H9 (cell line): ENCODE results near the gene IGFBP4. TPM values are rescaled to one million over a fixed set of nuclear protein-coding genes. Genes with fewer than 3 reads are reported as not detected.

ENCODE experiments used
- DNase-seq: peaks from one replicate; pipeline ENCODE4 v3.0.0-alpha.2; 2017
- H2AFZ ChIP-seq: one replicate; pipeline ENCODE4 v1.6.1; 2013; ENCODE audit warnings: mild to moderate bottlenecking, low read length, control low read depth, moderate library complexity
- H2AK5ac ChIP-seq: 2 replicates; pipeline ENCODE4 v1.6.1; 2013; ENCODE audit warnings: low read length, control low read depth, mixed read lengths; ENCODE audit not compliant: insufficient read length
- H2BK120ac ChIP-seq: one replicate; pipeline ENCODE4 v1.6.1; 2013; ENCODE audit warnings: low read depth, mild to moderate bottlenecking, low read length, control low read depth, inconsistent platforms; ENCODE audit not compliant: poor library complexity, severe bottlenecking
- H2BK12ac ChIP-seq: 2 replicates; pipeline ENCODE4 v1.6.1; 2013; ENCODE audit warnings: low read length, control low read depth, mixed read lengths, low read depth; ENCODE audit not compliant: insufficient read length
- H2BK15ac ChIP-seq: 2 replicates; pipeline ENCODE4 v1.6.1; 2013; ENCODE audit warnings: low read depth, low read length, control low read depth
- H2BK20ac ChIP-seq: one replicate; pipeline ENCODE4 v1.6.1; 2013; ENCODE audit warnings: low read depth, mild to moderate bottlenecking, low read length, control low read depth, inconsistent platforms; ENCODE audit not compliant: poor library complexity, severe bottlenecking
- H2BK5ac ChIP-seq: 2 replicates; pipeline ENCODE4 v1.6.1; 2013; ENCODE audit warnings: low read length, control low read depth, mixed read lengths; ENCODE audit not compliant: insufficient read length
- H3K14ac ChIP-seq: 2 replicates; pipeline ENCODE4 v1.6.1; 2013; ENCODE audit warnings: low read length, control low read depth; ENCODE audit not compliant: insufficient read depth
- H3K18ac ChIP-seq: 2 replicates; pipeline ENCODE4 v1.6.1; 2013; ENCODE audit warnings: low read depth, mild to moderate bottlenecking, mixed read lengths, low read length, control low read depth; ENCODE audit not compliant: insufficient read length
- H3K23ac ChIP-seq: 2 replicates; pipeline ENCODE4 v1.6.1; 2013; ENCODE audit warnings: low read length, control low read depth, mixed read lengths, low read depth; ENCODE audit not compliant: insufficient read length
- H3K23me2 ChIP-seq: 2 replicates; pipeline ENCODE4 v1.6.1; 2013; ENCODE audit warnings: low read depth, mild to moderate bottlenecking, mixed read lengths, low read length, control low read depth; ENCODE audit not compliant: insufficient read length, poor library complexity, severe bottlenecking
- H3K27ac ChIP-seq: 2 replicates; pipeline ENCODE4 v1.5.1; 2013; ENCODE audit warnings: low read length, control low read depth, mixed read lengths, low read depth; ENCODE audit not compliant: insufficient read length
- H3K27me3 ChIP-seq: 2 replicates; pipeline ENCODE4 v1.6.1; 2013; ENCODE audit warnings: low read length, control low read depth, inconsistent platforms; ENCODE audit not compliant: insufficient read depth
- H3K4ac ChIP-seq: 2 replicates; pipeline ENCODE4 v1.6.1; 2013; ENCODE audit warnings: low read depth, mild to moderate bottlenecking, control low read depth, inconsistent platforms, low read length, moderate library complexity
- H3K4me1 ChIP-seq: 2 replicates; pipeline ENCODE4 v1.6.1; 2013; ENCODE audit warnings: low read length, control low read depth, inconsistent platforms; ENCODE audit not compliant: insufficient read depth
- H3K4me2 ChIP-seq: 2 replicates; pipeline ENCODE4 v1.6.1; 2013; ENCODE audit warnings: low read length, control low read depth, mixed read lengths; ENCODE audit not compliant: insufficient read length, insufficient read depth
- H3K56ac ChIP-seq: 2 replicates; pipeline ENCODE4 v1.6.1; 2013; ENCODE audit warnings: low read depth, mild to moderate bottlenecking, mixed read lengths, low read length, control low read depth; ENCODE audit not compliant: insufficient read length
- H3K79me1 ChIP-seq: 2 replicates; pipeline ENCODE4 v1.6.1; 2013; ENCODE audit warnings: low read depth, mild to moderate bottlenecking, moderate library complexity, low read length, control low read depth, inconsistent platforms; ENCODE audit not compliant: insufficient read depth, poor library complexity, severe bottlenecking
- H3K79me2 ChIP-seq: 2 replicates; pipeline ENCODE4 v1.6.1; 2013; ENCODE audit warnings: low read length, control low read depth, inconsistent platforms; ENCODE audit not compliant: insufficient read depth
- H3K9ac ChIP-seq: 2 replicates; pipeline ENCODE4 v1.6.1; 2013; ENCODE audit warnings: low read length, control low read depth, mixed read lengths; ENCODE audit not compliant: insufficient read length; ENCODE audit errors: extremely low read depth
- H3K9me3 ChIP-seq: one replicate; pipeline ENCODE4 v1.6.1; 2013; ENCODE audit warnings: low read depth, low read length, inconsistent platforms; ENCODE audit not compliant: control insufficient read depth
- H3T11ph ChIP-seq: one replicate; pipeline ENCODE4 v1.6.1; 2013; ENCODE audit warnings: mild to moderate bottlenecking, low read length, control low read depth, inconsistent platforms
- H4K20me1 ChIP-seq: one replicate; pipeline ENCODE4 v1.6.1; 2013; ENCODE audit not compliant: control insufficient read depth, insufficient read length, insufficient read depth
- H4K5ac ChIP-seq: 2 replicates; pipeline ENCODE4 v1.6.1; 2013; ENCODE audit warnings: low read depth, mild to moderate bottlenecking, mixed read lengths, low read length, control low read depth; ENCODE audit not compliant: insufficient read length
- H4K8ac ChIP-seq: replicated peaks from 2 replicates; pipeline ENCODE4 v1.6.1; 2013; ENCODE audit warnings: low read length, control low read depth, mixed read lengths, low read depth; ENCODE audit not compliant: insufficient read length
- H4K91ac ChIP-seq: 2 replicates; pipeline ENCODE4 v1.6.1; 2013; ENCODE audit warnings: low read depth, mild to moderate bottlenecking, moderate library complexity, mixed read lengths, low read length, control low read depth; ENCODE audit not compliant: insufficient read length
- H3K27ac Mint-ChIP-seq, 3 experiments: 2 replicates in 2 of 3; 3 replicates in 1 of 3; pipeline ENCODE4 v1.8.0; 2020 to 2021; ENCODE audit warnings: mixed read lengths in 3 of 3, mild to moderate bottlenecking in 1 of 3, moderate library complexity in 1 of 3
- H3K27me3 Mint-ChIP-seq: 2 replicates; pipeline ENCODE4 v1.8.0; 2021; ENCODE audit warnings: low read depth, mild to moderate bottlenecking, moderate library complexity, mixed read lengths
- H3K36me3 Mint-ChIP-seq, 3 experiments: 2 replicates in 2 of 3; 3 replicates in 1 of 3; pipeline ENCODE4 v1.8.0; 2020 to 2021; ENCODE audit warnings: low read depth in 3 of 3, mixed read lengths in 3 of 3; ENCODE audit not compliant: insufficient read depth in 1 of 3
- H3K4me1 Mint-ChIP-seq, 2 experiments: 2 replicates each; pipeline ENCODE4 v1.8.0; 2020; ENCODE audit warnings: mixed read lengths in 2 of 2
- H3K4me3 Mint-ChIP-seq, 2 experiments: 2 replicates in 1 of 2; 3 replicates in 1 of 2; pipeline ENCODE4 v1.8.0; 2020 to 2021; ENCODE audit warnings: mild to moderate bottlenecking in 2 of 2, mixed read lengths in 2 of 2, moderate library complexity in 1 of 2
- H3K9me3 Mint-ChIP-seq, 2 experiments: 2 replicates in 1 of 2; 3 replicates in 1 of 2; pipeline ENCODE4 v1.8.0; 2020; ENCODE audit warnings: mild to moderate bottlenecking in 2 of 2, mixed read lengths in 2 of 2, moderate library complexity in 1 of 2
- WGBS: extraction: QIAGEN DNeasy Blood & Tissue Kit; methylation state at CpG from one replicate; pipeline ENCODE4 v1.1.7; 2013; ENCODE audit warnings: missing lambda C conversion rate, low lambda C conversion rate, mixed read lengths; ENCODE audit not compliant: insufficient read length; ENCODE audit errors: extremely low coverage; 5-methylcytosine and 5-hydroxymethylcytosine counted together
- total RNA-seq: library from RNA; stranded (reverse); gene quantifications from 2 replicates; pipeline ENCODE4 v1.2.1, GENCODE V29; 2021
- TF ChIP-seq, protein P1 (sequence below): fragments of 200-600 bp; sonication (generic); conservative IDR thresholded peaks from 3 replicates; pipeline ENCODE4 v1.8.0; 2021; ENCODE audit warnings: antibody characterized with exemption, mild to moderate bottlenecking

The IGFBP4 gene
- total RNA-seq, 1 experiment from 2014 or later: 49.9 TPM

DNA sequence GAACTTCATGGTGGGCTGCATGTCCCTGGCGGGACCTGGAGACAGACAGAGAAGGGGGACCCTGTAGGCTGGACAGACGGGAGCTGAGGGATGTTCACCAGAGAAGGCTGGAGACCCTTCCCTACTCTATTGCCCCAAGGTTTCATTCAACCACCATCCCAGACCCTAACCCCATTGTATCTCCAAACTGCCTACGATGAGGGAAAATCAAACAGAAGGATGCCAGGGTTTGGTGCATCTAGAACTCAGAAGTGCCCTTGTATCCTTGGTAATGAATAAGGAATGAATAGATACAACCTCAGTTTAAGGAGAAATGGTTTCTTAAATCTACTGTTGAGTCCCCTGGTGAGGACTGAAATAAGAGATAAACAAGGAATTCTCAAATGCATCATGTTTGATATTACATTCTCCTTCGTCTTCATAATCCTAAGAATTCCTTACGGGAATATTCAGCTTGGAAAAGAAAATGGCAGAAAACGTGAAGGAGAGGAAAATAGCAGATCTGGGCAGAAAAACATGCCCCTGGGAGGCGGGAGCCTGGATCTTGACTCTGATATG lies 41.8 kb downstream of the IGFBP4 start:
- no peak overlapping the region for H3K9ac ChIP-seq
- no CpG with 5 or more reads among the region's 7 CpGs for WGBS

More for the DNA sequence above, 41.8 kb downstream of the IGFBP4 start:
- H3K27me3 Mint-ChIP-seq: peaks cover 9% of the 10 kb centered on the region
- H3K4me1 Mint-ChIP-seq: peaks cover 52 to 57% of the 10 kb centered on the region in 2 experiments
- H2BK120ac ChIP-seq: no peak overlapping the region
- DNase-seq: no peak
- no peak overlapping the region for H3T11ph ChIP-seq
- H2BK15ac ChIP-seq: no peak overlapping the region
- no peaks in the 10 kb centered on the region for H3K9me3 ChIP-seq
- H3K27me3 ChIP-seq: no peaks in the 10 kb centered on the region; the same call in 1 of the 2 replicates
- H2BK20ac ChIP-seq: no peak overlapping the region
- H4K20me1 ChIP-seq: no peaks in the 10 kb centered on the region
- no peak overlapping the region for H2AFZ ChIP-seq
- no peak overlapping the region for H3K4me3 Mint-ChIP-seq
- no peak overlapping the region for H3K18ac ChIP-seq
- H3K56ac ChIP-seq: no peak overlapping the region
- H4K5ac ChIP-seq: no peak overlapping the region
- H3K4ac ChIP-seq: no peak overlapping the region
- TF ChIP-seq, protein P1, sequence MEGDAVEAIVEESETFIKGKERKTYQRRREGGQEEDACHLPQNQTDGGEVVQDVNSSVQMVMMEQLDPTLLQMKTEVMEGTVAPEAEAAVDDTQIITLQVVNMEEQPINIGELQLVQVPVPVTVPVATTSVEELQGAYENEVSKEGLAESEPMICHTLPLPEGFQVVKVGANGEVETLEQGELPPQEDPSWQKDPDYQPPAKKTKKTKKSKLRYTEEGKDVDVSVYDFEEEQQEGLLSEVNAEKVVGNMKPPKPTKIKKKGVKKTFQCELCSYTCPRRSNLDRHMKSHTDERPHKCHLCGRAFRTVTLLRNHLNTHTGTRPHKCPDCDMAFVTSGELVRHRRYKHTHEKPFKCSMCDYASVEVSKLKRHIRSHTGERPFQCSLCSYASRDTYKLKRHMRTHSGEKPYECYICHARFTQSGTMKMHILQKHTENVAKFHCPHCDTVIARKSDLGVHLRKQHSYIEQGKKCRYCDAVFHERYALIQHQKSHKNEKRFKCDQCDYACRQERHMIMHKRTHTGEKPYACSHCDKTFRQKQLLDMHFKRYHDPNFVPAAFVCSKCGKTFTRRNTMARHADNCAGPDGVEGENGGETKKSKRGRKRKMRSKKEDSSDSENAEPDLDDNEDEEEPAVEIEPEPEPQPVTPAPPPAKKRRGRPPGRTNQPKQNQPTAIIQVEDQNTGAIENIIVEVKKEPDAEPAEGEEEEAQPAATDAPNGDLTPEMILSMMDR: no peak
- H3K79me1 ChIP-seq: no peaks in the 10 kb centered on the region
- no peak overlapping the region for H3K23ac ChIP-seq
- H3K14ac ChIP-seq: no peak overlapping the region
- no peak overlapping the region for H2BK12ac ChIP-seq
- no peak overlapping the region for H4K91ac ChIP-seq
- no peaks in the 10 kb centered on the region for H3K23me2 ChIP-seq
- H3K36me3 Mint-ChIP-seq: no peaks in the 10 kb centered on the region
- H3K27ac Mint-ChIP-seq: no peak overlapping the region; a peak in 1 of 7 replicates
- no peak overlapping the region for H3K4me2 ChIP-seq
- no peaks in the 10 kb centered on the region for H3K9me3 Mint-ChIP-seq
- H2AK5ac ChIP-seq: no peak overlapping the region
- H3K27ac ChIP-seq: no peak overlapping the region
- H4K8ac ChIP-seq: no peak overlapping the region
- H3K4me1 ChIP-seq: peaks cover 6% of the 10 kb centered on the region
- no peak overlapping the region for H2BK5ac ChIP-seq
- no peaks in the 10 kb centered on the region for H3K79me2 ChIP-seq
